HS-5 (cell line): ENCODE results near the gene EIF5AL1.
"Not testable (repeated sequence)": the region's sequence is repeated elsewhere in the genome, so short reads cannot be mapped to it uniquely, and the experiment has no call there.

Experiments used
- DNase-seq: peaks from one replicate; pipeline ENCODE4 v3.0.0-alpha.2; 2012; ENCODE audit warnings: low read depth

Gene EIF5AL1

GRCh38 chr10:79511891-79512583 lies at the start of gene EIF5AL1:
TSS of gene EIF5AL1 (plus strand) at chr10:79512533. CDS start at chr10:79512650, 117 bp downstream.
- DNase-seq = not testable (repeated sequence)

- DNase-seq = no peak
Observed at GRCh38 chr10:79463578-79464496, 48.5 kb upstream of the EIF5AL1 start.

GRCh38 chr10:79465341-79465740 lies 47.0 kb upstream of the EIF5AL1 start:
- DNase-seq = no peak

GRCh38 chr10:79468015-79468560 lies 44.2 kb upstream of the EIF5AL1 start:
- no peak for DNase-seq

GRCh38 chr10:79468841-79469585 lies 43.3 kb upstream of the EIF5AL1 start:
- DNase-seq = no peak

GRCh38 chr10:79470096-79470495 lies 42.2 kb upstream of the EIF5AL1 start:
- no peak for DNase-seq

DNA sequence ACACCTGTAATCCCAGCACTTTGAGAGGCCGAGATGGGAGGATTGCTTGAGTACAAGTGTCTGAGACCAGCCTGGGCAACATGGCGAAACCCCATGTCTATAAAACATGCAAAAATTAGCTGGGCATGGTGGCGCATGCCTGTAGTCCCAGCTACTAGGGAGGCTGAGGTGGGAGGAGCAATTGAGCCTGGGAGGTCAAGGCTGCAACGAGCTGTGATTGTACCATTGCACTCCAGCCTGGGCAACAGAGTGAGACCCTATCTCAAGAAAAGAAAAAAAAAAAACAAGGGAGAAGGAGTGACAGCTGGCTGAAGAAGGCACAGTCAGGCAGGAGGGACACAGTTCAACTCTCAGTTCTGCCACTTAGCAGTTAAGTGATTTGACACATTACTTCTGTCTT lies 40.6 kb upstream of the EIF5AL1 start:
- DNase-seq = no peak

GRCh38 chr10:79472449-79472848 lies 39.9 kb upstream of the EIF5AL1 start:
- DNase-seq = no peak

DNA sequence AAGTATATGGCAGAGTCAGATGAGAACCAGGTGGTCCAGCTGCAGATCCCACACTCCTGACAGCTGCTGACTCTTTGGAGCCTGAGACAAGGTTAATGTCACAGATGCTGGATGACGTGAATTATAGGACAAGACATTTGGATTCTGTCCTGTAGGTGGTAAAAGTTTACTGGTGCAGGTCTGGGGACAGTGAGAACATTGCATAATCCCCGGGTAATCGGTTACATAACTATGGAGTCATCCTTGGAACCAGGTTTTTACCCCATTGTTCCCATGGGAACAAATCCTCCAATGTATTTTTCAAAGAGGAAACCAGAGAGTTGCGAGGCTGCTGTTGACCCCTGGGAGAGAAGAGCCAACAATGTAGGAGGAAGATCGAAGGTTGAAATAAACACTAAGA lies 39.4 kb upstream of the EIF5AL1 start:
- DNase-seq = no peak

DNA sequence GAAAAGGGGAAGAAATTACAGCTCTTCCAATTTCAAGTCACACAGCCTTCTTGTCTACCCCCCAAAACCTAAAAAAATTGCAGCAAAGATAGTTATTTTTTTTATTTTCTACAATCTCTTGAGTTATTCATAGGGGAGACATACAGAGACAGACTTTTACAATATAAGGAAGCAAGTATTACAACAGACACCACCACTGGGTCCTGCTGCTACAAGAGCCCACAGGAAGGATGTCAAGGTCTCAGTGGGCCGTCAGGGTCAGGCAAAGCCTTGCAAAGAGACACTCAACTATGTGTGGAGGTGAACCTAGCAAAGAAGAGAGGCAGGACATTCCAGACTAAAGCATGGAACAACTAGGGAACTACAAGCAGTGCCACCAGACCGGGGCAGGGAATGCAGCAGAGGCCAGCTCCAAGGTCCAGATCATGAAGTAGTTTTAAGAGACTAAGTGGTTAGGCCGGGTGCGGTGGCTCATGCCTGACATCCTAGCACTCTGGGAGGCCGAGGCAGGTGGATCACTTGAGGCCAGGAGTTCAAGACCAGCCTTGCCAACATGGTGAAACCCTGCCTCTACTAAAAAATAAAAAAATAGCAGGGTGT lies 38.7 kb upstream of the EIF5AL1 start:
- no peak for DNase-seq

- no peak for DNase-seq
Observed at GRCh38 chr10:79475119-79475653, 37.1 kb upstream of the EIF5AL1 start.

GRCh38 chr10:79475877-79476276 lies 36.5 kb upstream of the EIF5AL1 start:
- DNase-seq = no peak

DNA sequence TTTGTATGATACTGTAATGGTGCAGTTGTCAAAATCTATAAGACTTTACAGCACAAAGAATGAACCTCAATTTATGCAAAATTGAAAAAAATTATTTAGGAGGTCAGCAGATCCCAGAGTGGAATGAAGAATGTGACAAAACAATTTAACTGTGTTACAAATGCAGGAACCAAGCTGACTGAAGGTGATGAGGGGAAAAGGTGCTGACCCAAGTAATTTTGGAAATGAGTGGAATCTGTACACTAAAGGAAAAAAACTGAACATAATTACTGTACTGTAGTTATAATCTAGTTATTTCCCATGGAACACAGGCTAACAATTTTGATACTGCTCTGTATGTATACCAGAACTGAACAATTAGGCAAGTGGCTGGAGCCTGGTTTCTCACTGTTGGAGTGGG lies 35.7 kb upstream of the EIF5AL1 start:
- DNase-seq = no peak

GRCh38 chr10:79477456-79477855 lies 34.9 kb upstream of the EIF5AL1 start:
- DNase-seq = no peak

- DNase-seq = no peak
Observed at GRCh38 chr10:79479283-79479909, 32.9 kb upstream of the EIF5AL1 start.

DNA sequence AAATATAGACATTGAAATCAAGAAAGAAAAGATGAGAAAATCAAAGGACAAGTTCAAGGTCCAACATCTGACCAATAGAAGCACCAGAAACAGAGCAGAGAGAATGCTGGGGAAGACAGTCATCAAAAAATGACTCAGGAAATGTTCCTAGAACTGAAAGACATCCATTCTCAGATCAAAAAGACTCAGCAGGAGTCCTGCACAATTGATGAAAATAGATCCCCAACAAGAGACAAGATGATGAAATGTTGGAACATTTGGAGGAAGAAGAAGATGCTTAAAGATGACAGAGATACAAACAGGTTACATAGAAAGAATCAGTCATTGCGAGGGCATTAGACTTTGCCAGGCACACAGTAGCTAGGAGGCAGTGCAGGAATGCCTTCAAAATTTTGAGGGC lies 30.0 kb upstream of the EIF5AL1 start:
- DNase-seq = no peak

DNA sequence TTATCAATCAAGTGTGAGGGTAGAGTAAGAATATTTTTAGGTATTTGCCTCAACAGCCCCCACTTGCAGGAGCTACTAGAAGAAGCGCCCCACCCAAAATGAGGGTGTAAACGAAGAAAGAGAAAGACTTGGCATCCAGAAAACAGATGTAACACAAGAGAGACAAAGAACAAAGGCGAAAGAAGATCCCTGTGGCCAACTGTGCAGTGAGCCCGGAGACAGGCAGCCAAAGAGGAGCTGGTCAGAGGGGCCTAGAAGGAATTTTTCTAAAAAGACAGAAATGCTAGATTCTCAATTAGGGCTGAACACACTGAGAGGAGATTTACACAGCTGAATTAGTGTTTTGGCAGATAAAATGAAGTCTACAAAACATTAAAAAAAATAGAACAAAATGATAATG lies 29.6 kb upstream of the EIF5AL1 start:
- DNase-seq = no peak

GRCh38 chr10:79483299-79483698 lies 29.0 kb upstream of the EIF5AL1 start:
- no peak for DNase-seq

- DNase-seq = no peak
Observed at GRCh38 chr10:79483948-79484347, 28.4 kb upstream of the EIF5AL1 start.

GRCh38 chr10:79484476-79484875 lies 27.9 kb upstream of the EIF5AL1 start:
- DNase-seq = no peak
